Endothelial cell of hepatic sinusoid (primary cell): ENCODE measurements around the gene NLE1.

Source experiments
- in situ Hi-C: cut with HindIII; loops from 2 replicates; pipeline ENCODE4 v1.10.0; 2017; ENCODE audit warnings: low sequenced_read_pairs

Gene NLE1

DNA sequence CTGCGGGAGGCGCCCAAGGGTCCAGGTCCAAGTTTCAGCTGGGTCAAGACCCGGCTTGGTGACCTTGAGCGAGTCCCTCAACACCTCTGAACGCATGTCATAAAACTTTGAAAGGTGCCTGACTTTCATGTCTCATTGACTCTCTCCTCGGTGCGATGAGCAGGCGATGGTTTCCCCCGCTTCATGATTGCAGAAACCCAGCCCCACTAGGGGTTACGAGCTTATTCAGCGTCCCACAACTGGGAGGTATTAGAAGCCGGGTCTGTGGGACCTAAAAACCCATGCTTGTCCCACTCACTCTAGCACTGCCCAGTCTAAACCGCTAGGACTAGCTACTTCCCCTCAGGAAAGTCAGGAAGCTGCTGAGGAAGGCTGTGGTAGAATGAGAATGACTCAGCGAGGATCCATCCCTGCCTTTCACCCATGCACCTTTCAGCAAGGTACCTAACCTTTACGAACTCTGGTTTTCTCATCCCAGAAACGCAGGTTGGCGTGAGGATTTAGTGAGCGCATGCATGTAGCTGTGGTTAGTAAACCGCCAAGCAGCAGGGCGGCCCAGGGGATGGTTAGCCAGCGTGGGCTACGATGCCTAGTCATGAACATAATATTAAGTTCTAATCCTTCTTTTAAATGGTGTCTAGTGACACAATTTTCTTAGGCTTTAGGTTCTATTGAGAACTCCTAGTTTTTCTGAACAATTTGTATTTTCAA is 52.4 kb downstream of the NLE1 start:
- in situ Hi-C loops = no loop called here

DNA sequence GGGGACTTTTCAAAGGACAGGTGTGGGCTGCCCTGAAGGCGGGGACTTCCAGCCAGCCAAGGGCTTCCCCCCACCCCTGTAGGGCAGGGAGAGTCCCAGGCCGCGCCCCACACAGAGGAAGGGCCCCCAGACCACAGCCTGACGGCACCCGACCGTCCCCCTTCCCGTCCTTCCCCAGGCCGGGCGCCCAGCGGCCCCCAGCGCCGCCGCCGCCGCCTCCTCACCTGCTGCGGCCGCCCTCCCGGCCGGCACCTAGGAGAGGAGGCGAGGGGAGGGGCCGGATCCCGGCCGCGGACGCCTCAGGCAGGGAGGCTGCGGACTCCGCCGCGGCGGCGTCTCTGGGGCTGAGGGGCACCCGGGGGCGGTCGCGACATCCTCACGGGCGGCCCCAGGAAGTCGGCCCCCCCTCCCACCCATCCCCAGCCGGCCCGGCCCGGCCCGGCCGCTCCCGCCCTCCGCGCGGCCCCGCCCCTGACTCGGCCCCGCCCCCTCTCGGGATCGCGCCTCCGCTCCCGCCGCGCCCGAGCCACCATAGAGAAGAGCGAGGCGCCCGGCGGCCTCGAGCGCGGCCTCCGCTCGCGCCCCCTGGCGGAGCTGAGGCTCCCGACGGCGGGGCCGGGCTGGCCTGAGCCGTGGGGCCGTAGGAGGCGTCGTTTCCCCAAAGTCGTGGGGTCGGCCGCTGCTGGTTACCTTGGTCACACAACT is 53.1 kb downstream of the NLE1 start:
- in situ Hi-C loops = no loop called here

DNA sequence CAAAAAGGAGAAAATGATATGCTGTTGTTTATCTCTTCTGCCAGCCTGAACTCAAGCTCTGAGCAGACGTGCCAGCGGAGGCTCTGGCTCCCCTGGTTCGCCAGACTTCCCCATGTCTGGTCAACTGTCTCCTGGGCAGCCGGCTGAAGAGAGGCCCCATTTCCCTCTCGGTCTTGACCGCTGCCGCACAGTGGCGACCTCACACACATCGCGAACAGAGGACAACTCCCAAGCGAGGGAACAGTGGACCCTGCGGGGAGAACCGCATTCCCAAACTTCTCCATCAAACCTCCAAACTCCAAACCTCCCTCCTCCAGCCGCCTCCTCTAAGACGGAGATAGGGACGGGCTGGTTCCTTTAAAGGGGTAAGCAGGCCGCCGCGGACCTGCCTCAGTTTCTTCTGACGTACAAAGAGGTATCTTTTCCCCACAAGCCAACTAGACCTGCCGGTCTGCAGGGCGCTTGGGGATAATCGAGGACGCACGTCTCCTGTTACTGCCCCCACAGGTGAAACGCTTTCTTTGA is 53.7 kb downstream of the NLE1 start:
- in situ Hi-C loops = no loop called here

DNA sequence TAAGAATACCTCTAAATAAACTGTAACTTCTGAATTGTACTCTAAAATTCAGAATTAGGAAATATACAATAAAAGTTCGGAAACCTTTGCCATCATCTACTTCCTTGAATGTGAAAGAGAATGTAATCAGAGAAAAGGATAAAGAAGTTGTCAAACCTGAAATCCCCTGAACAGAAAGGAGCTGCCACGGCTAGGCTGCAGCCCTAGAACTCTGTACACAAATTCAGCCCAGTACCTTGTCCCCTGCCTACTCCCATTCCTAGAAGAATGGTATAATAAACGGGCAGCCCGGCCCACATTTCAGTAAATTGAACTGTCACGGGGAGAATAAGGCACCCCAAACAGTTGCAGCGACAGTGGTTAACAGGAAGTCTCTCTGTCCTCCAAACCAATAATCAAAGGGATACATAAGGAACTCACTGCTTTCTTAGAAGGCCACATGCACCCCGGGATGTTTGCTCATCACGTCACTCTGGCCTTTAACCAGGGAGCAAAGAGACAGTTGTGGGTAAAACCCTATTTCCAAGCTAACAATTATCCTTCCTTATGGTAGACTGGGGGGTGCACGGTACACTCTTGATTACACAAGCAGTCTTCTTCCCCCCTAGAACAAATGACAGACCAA is 54.3 kb downstream of the NLE1 start:
- in situ Hi-C loops = no loop called here

DNA sequence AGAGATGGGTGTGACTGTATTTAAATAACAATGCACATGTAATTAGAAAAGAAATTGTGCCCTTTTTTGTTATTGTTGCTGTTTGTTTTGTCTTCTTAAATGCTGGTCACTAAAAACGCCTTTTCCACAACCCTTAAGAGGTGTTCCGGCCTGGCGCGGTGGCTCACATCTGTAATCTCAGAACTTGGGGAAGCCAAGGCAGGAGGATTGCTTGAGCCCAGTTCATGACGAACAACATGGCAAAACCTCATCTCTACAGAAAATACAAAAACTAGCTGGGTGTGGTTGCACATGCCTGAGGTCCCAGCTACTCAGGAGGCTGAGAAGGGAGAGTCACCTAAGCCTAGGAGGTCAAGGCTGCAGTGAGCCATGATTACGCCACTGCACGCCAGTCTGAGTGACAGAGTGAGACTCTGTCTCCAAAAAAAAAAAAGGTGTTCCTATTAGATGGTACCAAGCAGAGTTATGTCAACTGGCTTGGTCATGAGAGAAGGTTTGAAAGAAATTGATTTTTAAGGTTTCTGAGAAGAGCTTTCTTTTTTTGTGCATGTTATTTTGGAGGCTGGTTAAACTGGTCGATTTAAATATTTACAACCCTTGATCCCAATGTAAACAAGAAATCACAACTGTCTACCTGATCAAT is 55.1 kb downstream of the NLE1 start:
- in situ Hi-C loops = no loop called here

DNA sequence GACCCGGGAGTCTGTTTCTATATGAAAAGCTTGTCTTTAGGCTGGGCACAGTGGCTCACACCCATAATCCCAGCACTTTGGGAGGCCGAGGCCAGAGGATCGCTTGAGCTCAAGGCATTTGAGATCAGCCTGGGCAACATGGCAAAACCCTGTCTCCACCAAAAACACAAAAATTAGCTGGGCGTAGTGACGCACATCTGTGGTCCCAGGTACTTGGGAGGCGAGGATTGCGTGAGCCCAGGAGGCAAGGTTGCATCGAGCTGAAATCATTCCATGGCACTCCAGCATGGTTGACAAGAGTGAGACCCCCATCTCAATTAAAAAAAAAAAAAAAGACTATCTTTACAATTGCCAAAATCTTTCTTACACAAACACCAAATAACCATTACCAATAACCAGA is 55.9 kb downstream of the NLE1 start:
- in situ Hi-C loops = no loop called here

DNA sequence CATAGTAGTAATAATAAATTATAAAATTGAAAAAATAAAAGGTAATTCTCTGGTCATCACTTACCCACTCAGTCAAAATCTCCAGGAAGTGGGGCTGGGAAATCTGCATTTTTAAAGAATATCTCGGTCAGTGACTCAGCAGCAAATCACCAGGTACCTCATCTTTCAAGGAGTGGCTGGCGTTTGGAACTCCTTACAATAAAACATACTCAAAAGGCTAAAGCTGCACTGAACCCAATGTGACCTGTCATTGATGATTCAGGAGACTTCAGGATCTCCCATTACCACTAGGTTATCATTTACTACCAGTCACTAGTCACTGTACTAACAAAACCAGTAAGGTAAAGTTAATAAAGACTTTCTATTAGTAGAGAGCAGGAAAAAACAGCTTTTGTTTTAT is 57.1 kb downstream of the NLE1 start:
- in situ Hi-C loops = no loop called here

DNA sequence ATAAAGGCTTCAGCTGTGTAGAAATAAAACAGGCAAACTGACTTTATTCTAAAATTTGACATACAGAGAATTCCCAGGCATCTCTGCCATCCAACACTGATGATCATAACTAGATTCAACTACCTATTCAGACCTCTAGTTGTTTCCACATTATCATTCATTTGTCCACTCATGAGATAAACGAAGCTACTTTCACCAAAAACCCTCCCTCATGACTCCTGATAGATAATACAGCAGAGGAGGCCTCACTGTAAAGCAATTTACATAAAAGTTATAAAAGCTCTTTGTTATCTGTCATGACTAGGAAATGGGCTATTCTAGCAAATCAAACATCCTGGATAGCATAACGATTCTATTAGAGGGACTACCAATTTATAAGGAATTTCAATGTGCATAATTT is 59.0 kb downstream of the NLE1 start:
- in situ Hi-C loops = no loop called here

DNA sequence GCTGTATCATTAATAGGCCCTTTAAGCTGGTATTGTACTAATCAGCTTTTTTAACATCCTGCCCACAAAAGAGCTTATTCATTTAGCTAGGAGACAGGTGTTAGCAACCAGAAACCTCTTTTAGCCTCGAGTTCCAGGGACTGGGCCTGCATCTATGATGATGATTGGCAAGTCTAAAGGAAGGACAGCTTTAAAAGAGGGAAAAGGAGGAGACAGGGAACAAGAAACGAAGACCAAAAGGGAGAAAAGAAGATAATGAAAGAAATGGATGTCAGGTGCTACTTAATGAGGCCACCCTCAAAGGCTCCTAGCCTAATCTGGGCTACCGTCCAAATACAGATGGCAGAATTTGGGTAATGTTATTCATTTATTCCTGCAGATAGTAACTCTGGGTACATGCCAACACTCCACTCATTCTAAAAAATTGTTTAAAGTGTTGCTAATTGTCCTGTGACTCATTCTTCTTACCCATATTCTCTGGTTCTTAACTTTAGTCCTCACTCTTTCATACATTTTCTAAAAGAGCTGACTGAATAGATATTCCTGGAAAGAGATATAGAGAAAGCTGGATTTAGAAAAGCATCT is 59.9 kb downstream of the NLE1 start:
- in situ Hi-C loops = no loop called here

DNA sequence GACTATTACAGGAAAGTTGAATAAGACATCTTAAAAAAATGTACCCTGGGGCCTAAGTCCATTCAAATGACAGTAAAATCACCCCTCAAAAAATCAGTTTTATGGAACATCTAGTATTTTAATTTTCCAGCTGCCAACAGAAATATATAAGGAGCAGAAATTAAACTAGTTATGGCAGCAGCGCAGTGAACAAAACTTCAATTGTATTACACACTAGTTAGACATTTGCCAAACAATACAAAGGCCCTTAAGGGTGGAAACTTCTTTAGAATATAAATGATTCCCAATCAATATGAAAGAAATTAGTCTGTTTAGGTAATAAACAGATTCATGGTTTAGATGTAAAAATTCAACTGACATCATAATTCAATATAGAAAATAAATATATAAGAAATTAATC is 60.5 kb downstream of the NLE1 start:
- in situ Hi-C loops = no loop called here

DNA sequence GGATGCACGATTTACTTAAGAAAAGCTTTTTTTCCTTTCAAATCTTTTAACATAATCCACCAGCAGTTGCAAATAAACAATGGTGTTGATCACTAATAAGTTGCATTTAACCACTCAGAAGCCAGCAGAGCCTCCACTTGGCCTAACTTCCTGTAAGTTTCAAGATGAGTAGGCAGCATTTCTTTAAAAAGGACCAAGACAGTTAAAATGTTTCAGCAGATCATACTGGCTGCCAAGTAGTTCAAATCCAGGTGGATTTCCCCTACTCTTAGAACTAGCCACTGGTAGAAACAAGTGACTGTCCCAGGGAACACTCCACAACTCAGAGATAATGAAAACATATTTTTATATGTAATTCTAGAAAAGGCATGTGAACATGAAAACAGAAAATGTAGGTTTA is 61.6 kb downstream of the NLE1 start:
- in situ Hi-C loops = no loop called here

DNA sequence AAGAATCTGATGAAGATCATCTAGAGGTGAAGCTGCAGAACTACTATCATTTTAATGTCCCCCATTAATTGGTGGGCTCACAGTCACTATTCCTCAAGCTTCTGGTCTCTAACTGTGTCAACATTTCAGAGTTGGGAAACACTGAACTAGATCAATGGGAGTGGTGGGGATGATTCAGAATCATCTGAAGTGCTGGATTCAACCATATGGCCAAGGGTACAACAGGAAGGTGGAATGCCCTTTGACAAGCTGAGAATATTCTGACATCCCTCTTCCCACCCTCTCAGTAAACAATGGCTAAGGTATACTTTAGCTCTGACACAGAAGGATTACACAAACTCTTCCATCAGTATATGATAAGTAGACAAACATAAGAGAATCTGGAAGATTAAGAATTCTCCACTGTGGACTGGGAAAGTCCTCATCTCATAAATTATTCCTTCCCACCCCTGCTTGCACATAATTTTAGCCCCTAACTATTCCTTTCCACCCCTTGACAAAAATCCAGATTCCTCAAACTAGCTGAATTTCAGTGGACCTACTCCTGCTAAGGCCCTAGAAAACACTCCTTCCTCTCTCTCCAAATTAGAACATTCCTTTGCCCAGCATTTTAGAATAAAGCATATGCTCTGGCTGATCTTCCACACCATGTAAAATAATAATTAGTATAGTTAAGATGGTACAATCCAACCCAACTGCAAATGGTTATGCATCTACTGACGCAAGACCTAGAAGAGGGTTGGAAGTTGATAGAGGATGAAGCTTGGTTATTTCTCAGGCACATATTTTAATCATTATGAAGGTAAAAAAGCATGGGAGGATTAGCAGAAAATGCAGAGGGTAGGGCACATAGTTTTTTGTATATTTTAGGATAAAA is 62.3 kb downstream of the NLE1 start:
- in situ Hi-C loops = no loop called here
